ENCODE data around the gene KDM4C.

Gene KDM4C

DNA sequence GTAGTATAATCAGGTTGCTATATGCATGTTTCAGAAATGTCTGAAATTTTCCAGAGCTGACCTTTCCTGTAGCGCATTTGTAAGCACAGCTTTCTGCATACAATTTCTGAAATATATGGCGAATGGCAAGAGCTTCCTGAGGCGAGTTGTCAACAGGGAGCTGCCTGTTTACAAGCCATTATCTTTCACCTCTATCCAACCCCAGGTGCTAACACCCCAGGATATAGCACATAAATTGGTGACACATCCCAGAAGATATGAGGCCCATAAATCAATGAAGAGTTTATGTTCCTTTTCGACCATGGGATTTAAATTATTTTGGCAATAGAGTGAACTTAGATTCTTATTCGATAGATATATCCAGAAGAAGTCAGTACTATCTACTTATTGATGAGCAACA, 379.8 kb downstream of the KDM4C start:
- Histone ChIP-seq H3K27me3 (replicated peaks) (no peaks in the 10 kb centered on the region), H3K36me3 (replicated peaks) (no peaks in the 10 kb centered on the region), H3K4me3 (ENCODE audit: low read depth, low read length) (no peak overlapping the region), H3K27ac (no peak overlapping the region)
- TF ChIP-seq, protein P1, sequence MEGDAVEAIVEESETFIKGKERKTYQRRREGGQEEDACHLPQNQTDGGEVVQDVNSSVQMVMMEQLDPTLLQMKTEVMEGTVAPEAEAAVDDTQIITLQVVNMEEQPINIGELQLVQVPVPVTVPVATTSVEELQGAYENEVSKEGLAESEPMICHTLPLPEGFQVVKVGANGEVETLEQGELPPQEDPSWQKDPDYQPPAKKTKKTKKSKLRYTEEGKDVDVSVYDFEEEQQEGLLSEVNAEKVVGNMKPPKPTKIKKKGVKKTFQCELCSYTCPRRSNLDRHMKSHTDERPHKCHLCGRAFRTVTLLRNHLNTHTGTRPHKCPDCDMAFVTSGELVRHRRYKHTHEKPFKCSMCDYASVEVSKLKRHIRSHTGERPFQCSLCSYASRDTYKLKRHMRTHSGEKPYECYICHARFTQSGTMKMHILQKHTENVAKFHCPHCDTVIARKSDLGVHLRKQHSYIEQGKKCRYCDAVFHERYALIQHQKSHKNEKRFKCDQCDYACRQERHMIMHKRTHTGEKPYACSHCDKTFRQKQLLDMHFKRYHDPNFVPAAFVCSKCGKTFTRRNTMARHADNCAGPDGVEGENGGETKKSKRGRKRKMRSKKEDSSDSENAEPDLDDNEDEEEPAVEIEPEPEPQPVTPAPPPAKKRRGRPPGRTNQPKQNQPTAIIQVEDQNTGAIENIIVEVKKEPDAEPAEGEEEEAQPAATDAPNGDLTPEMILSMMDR (IDR thresholded peaks at IDR 0.05; ENCODE audit: low read depth, low read length, missing control alignments): no peak
- DNase-seq: no peak
- in situ Hi-C loops (cut with HindIII; ENCODE audit: low pct_ligation_motif_present, low sequenced_read_pairs): no loop called here

DNA sequence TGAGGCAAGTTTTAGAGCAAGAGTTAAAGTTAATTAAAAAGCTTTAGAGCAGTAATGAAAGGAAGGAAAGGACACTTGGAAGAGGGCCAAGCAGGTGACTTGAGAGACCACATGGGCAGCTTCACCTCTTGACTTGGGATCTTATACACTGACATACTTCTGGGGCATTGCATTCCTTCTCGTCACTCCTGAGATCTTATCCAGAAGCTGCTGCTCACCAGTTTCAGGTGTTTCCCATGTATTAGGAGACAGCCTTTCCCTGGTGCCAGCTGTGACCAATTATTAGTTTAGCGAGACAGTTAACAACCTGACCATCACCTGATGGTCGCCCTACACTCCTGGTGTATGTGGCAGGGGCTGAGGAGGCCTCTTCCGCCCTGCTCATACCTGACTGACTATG, 382.1 kb downstream of the KDM4C start:
- Histone ChIP-seq H3K27ac (no peak overlapping the region), H3K27me3 (replicated peaks) (no peaks in the 10 kb centered on the region), H3K36me3 (replicated peaks) (no peaks in the 10 kb centered on the region), H3K4me3 (ENCODE audit: low read depth, low read length) (no peak overlapping the region)
- DNase-seq: no peak
- in situ Hi-C loops (cut with HindIII; ENCODE audit: low pct_ligation_motif_present, low sequenced_read_pairs): no loop called here
- TF ChIP-seq, protein P1 (IDR thresholded peaks at IDR 0.05; ENCODE audit: low read depth, low read length, missing control alignments): no peak

DNA sequence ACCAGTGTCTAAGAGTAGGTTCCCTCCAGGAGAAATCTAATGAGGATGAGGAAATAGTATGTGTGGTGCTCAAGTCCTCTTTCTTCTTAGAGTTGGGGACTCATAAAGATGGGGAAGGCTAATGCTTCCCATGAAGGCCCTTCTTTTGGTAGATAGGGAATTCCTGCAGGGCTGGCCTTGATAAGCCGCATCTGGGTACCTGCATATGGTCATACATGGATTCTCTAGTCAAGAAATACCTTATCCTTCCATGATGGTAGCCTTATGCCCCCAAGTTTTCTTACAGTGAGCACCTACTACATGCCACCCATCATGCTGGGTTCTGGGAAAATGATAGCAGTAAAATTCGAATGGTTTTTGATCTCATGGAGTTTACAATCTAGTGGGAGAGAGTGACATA, 382.6 kb downstream of the KDM4C start:
- in situ Hi-C loops (cut with HindIII; ENCODE audit: low pct_ligation_motif_present, low sequenced_read_pairs): no loop called here
- TF ChIP-seq, protein P1 (IDR thresholded peaks at IDR 0.05; ENCODE audit: low read depth, low read length, missing control alignments): no peak
- H3K36me3 ChIP-seq (replicated peaks): no peaks in the 10 kb centered on the region

DNA sequence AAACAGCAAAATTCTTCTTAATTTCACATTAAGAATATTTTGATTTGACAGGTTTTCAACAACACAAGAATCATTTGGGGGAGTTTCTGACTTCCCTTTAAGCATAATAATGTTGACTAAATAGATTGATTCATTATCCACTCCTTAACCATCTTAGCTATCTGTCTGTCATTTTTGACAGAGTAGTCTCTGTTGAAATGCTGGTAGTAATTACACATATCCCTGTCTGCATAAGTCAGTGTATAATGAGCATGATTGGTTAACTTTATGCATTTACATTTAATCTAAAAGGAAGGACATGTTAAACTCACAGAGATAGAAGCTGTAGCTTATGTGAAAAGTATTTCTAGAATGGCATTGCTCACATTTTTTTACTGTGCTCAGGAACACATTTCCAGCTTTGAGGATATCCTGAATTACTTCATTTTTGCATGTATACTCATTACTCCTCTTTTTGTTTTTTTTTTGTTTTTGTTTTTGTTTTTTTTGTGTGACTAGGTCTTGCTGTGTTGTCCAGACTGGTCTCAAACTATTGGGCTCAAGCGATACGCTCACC, 385.9 kb downstream of the KDM4C start:
- in situ Hi-C loops (cut with HindIII; ENCODE audit: low pct_ligation_motif_present, low sequenced_read_pairs): no loop called here
- no peak overlapping the region for H3K27ac ChIP-seq

More for the DNA sequence above, 382.6 kb downstream of the KDM4C start:
- Histone ChIP-seq H3K27ac (no peak overlapping the region), H3K27me3 (replicated peaks) (no peaks in the 10 kb centered on the region), H3K4me3 (ENCODE audit: low read depth, low read length) (no peak overlapping the region)
- DNase-seq: no peak

DNA sequence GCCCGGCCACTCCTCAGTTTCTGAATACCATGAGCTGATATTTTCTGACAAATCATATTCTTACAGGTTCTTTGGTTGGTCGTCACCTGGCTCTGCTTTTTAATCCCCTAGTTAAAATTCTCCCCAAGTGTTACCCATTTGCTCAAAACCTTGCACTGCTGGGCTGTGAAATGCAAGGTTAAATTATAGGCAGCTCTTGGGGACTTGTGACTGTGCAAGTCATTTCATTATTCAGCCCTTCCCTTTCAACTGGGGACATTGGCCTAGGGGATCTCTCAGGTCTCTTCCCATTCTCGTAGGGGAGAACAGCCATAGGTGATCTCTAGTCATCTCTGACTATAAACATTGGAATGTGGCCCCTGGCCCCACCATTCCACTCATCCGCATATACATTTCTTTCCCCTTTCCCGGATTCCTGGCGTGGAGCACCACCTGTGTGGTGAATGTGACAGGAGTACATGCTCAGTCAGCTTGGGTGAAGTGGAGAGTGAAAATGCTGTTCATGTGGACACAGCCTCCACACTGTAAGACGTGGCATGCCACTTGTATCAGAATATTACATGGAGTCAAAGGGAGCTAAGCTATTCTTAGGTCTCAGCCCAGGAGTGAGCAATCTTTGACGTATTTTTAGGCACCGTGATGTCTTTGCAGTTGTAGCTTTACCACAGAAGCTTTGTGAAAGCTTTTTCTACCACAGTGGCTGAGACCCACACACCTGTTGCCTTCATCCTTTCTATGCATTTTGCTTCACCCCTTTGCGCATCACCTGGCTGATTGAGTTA, 386.7 kb downstream of the KDM4C start:
- no peak for DNase-seq
- Histone ChIP-seq H3K36me3 (replicated peaks) (no peaks in the 10 kb centered on the region), H3K27ac (no peak overlapping the region), H3K4me3 (ENCODE audit: low read depth, low read length) (no peak overlapping the region), H3K27me3 (replicated peaks) (no peaks in the 10 kb centered on the region)
- in situ Hi-C loops (cut with HindIII; ENCODE audit: low pct_ligation_motif_present, low sequenced_read_pairs): no loop called here
- TF ChIP-seq, protein P1 (IDR thresholded peaks at IDR 0.05; ENCODE audit: low read depth, low read length, missing control alignments): no peak

More for the DNA sequence above, 385.9 kb downstream of the KDM4C start:
- no peak overlapping the region for H3K4me3 ChIP-seq (ENCODE audit: low read depth, low read length)
- H3K36me3 ChIP-seq (replicated peaks): no peaks in the 10 kb centered on the region
- no peak for DNase-seq
- H3K27me3 ChIP-seq (replicated peaks): no peaks in the 10 kb centered on the region
- TF ChIP-seq, protein P1 (IDR thresholded peaks at IDR 0.05; ENCODE audit: low read depth, low read length, missing control alignments): no peak

All from brain microvascular endothelial cell (primary cell).